Upper lobe of left lung (tissue), 4 donors: Measurements from ENCODE around the gene HK2.

Source experiments
- EP300 ChIP-seq, 4 donors: sonication (generic); formaldehyde crosslinking; IDR thresholded peaks; one replicate each; pipeline ENCODE4 v1.5.1; 2017; ENCODE audit warnings: antibody characterized with exemption in 4 of 4, control low read depth in 2 of 4
- POLR2A ChIP-seq, 4 donors: fragments of 450-650 bp; IDR thresholded peaks; one replicate each; pipeline ENCODE4 v1.5.1; 2016 to 2017; ENCODE audit warnings: antibody characterized with exemption in 4 of 4, mild to moderate bottlenecking in 2 of 4
- POLR2AphosphoS5 ChIP-seq, 2 donors: sonication (generic); formaldehyde crosslinking; IDR thresholded peaks; one replicate each; pipeline ENCODE4 v1.5.1; 2017; ENCODE audit warnings: antibody characterized with exemption in 2 of 2
- TF ChIP-seq, protein P1 (sequence below), 6 experiments: fragments of 450-650 bp in 4 of 6; fragments of 200-600 bp in 2 of 6; sonication (generic) in 2 of 6; IDR thresholded peaks; one replicate each; pipeline ENCODE4 v1.5.1; 2016 to 2019; ENCODE audit warnings: antibody characterized with exemption in 6 of 6

DNA sequence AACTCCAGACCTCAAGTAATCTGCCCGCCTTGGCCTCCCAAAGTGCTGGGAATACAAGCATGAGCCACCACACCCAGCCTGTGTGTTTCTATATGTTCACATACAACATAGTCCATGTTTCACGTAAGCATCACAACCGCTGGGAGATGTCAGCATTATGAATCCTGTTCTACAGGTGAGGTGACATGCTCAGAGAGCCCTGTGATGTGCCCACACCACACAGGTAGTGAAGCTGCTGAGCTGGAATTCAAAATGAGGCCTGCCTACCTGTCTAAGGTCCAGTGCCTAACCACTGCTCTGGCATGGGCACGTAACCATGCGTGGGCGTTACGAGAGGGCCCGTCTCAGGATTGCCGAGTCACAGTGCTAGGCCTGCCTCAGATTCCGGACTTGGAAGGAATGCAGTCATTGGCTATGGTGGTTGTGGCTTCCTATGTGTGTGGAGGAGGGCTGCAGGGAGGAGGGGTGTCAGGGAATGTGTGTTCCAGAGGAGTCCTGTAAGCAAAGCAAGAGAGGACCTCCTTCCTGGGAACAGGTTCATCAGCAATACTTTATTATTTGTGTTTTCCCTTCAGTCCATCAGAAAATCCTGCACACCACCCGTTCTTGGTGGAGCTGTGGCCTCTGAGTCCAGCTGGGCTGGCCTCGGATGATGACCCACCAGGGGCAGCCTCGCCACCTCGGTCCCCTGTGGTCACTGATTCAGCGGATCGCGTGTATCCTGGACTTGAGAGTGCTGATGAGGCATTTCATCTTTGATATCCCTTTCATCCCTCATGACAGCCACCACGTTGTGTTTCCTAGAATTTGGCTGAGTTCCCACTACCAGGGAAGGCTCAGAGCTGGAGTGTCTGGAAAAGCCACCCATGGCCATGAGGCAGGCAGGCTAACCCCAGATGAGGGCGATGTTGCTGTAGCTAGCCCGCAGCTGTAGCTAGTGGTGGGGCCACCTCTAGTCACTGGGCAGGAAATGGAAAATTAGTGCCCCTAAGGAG, 31.1 kb downstream of the HK2 start:
- TF ChIP-seq, protein P1, sequence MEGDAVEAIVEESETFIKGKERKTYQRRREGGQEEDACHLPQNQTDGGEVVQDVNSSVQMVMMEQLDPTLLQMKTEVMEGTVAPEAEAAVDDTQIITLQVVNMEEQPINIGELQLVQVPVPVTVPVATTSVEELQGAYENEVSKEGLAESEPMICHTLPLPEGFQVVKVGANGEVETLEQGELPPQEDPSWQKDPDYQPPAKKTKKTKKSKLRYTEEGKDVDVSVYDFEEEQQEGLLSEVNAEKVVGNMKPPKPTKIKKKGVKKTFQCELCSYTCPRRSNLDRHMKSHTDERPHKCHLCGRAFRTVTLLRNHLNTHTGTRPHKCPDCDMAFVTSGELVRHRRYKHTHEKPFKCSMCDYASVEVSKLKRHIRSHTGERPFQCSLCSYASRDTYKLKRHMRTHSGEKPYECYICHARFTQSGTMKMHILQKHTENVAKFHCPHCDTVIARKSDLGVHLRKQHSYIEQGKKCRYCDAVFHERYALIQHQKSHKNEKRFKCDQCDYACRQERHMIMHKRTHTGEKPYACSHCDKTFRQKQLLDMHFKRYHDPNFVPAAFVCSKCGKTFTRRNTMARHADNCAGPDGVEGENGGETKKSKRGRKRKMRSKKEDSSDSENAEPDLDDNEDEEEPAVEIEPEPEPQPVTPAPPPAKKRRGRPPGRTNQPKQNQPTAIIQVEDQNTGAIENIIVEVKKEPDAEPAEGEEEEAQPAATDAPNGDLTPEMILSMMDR (IDR thresholded peaks at IDR 0.05): no peak
- TF ChIP-seq POLR2A (IDR thresholded peaks at IDR 0.05) (no peak), EP300 (IDR thresholded peaks at IDR 0.05) (no peak), POLR2AphosphoS5 (IDR thresholded peaks at IDR 0.05) (no peak)
